ENCODE measurements around the gene VWCE.

GRCh38 chr11:61277186-61278000, 17.7 kb downstream of the VWCE start:
- TF ChIP-seq TAF1 (IDR thresholded peaks at IDR 0.05; ENCODE audit: control insufficient read depth, extremely low read depth, insufficient read depth, low read length, severe bottlenecking) (no peak), ZBTB11 (CRISPR knock-in tag; IDR thresholded peaks at IDR 0.05) (no peak), ZNF197 (CRISPR knock-in tag; IDR thresholded peaks at IDR 0.05; ENCODE audit: low read depth) (no peak), EZH2 (IDR thresholded peaks at IDR 0.05; ENCODE audit: borderline replicate concordance, low read depth, low read length) (no peak), PHF8 (IDR thresholded peaks at IDR 0.05; ENCODE audit: borderline replicate concordance, low read length) (no peak), BRF2 (IDR thresholded peaks at IDR 0.05; ENCODE audit: borderline replicate concordance, insufficient read depth, insufficient read length) (no peak), ZBTB9 (CRISPR knock-in tag; IDR thresholded peaks at IDR 0.05) (no peak), ZSCAN29 (IDR thresholded peaks at IDR 0.05) (no peak), SRF (CRISPR knock-in tag; IDR thresholded peaks at IDR 0.05) (no peak), FOXP1 (CRISPR knock-in tag; IDR thresholded peaks at IDR 0.05) (no peak), NRF1 (conservative IDR thresholded peaks at IDR 0.05 in 1 of 2, IDR thresholded peaks at IDR 0.05 in 1 of 2) (no peak), RNF2 (IDR thresholded peaks at IDR 0.05) (no peak), FOXP4 (CRISPR knock-in tag; IDR thresholded peaks at IDR 0.05; ENCODE audit: borderline replicate concordance) (no peak)
